ENCODE measurements around the gene NEO1.

- TF ChIP-seq, protein P1, sequence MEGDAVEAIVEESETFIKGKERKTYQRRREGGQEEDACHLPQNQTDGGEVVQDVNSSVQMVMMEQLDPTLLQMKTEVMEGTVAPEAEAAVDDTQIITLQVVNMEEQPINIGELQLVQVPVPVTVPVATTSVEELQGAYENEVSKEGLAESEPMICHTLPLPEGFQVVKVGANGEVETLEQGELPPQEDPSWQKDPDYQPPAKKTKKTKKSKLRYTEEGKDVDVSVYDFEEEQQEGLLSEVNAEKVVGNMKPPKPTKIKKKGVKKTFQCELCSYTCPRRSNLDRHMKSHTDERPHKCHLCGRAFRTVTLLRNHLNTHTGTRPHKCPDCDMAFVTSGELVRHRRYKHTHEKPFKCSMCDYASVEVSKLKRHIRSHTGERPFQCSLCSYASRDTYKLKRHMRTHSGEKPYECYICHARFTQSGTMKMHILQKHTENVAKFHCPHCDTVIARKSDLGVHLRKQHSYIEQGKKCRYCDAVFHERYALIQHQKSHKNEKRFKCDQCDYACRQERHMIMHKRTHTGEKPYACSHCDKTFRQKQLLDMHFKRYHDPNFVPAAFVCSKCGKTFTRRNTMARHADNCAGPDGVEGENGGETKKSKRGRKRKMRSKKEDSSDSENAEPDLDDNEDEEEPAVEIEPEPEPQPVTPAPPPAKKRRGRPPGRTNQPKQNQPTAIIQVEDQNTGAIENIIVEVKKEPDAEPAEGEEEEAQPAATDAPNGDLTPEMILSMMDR (IDR thresholded peaks at IDR 0.05; ENCODE audit: low read depth, low read length, poor library complexity, severe bottlenecking) = no peak
- TF ChIP-seq EZH2phosphoT487 (IDR thresholded peaks at IDR 0.05; ENCODE audit: borderline replicate concordance, low read length) = no peak
Measured at GRCh38 chr15:73168487-73168886, 116.2 kb downstream of the NEO1 start.
